HG03097 (cell line): Measurements from ENCODE around the gene ELK3.

ENCODE experiments used
- ATAC-seq: cut with Tn5 transposase; IDR thresholded peaks from one replicate; pipeline ENCODE4 v1.9.1; 2021; ENCODE audit not compliant: unreplicated experiment, low FRiP score

Gene ELK3

DNA sequence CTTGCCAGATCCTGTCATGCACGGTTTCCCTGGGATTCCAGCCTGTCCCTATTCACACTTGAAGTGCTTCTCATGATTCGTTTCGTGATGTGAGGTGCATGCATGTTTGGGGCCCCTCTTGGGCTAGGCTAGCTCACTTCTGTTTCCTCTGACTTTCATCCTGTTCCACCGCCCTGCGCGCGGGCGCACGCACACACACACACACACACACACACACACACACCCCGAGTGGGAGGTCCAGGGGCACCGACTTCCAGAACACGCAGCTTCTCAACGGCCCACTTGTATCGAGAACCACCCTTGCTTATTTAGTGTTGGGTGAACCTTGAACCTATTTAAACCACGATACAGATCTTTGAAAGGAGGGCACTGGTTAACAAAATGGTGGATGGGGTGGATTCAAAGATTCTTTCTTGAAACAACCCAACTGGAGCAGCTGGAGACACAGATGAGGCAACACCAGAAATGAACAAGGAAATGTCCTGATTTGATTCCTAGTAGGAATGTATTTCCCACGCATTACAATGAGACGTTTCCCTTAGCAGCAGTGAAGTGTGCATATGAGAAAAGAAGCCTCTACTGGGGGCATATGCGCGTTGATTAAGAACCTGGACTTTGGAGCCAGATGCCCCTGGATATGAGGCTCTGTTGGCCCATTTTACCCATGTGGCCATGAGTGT lies 16.3 kb downstream of the ELK3 start:
- no peak for ATAC-seq

DNA sequence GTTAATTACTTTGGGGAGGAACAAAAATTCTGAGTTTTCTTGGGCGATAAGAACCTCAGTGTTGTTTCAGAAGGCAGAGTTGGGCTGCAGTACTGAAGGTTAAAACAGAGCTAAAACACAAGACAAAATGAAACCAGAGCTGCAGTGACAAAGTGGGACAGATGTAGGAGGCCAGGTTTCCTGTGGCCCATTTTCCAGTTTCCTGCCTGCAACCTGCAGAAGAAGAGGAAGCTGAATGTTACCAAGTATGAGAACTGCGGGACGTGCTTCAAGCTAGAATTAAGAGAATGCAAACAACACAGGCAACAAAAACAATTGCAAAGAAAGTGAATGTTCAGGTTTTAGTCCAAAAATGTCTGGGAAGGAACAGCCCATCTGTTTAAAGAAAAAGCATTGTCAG lies 17.8 kb downstream of the ELK3 start:
- ATAC-seq: no peak

GRCh38 chr12:96212456-96213375 lies 18.5 kb downstream of the ELK3 start:
- ATAC-seq: no peak

GRCh38 chr12:96213869-96214268 lies 19.7 kb downstream of the ELK3 start:
- ATAC-seq: no peak

- no peak for ATAC-seq
Measured at GRCh38 chr12:96215919-96216273, 21.7 kb downstream of the ELK3 start.

GRCh38 chr12:96218989-96219678 lies 25.0 kb downstream of the ELK3 start:
- no peak for ATAC-seq

DNA sequence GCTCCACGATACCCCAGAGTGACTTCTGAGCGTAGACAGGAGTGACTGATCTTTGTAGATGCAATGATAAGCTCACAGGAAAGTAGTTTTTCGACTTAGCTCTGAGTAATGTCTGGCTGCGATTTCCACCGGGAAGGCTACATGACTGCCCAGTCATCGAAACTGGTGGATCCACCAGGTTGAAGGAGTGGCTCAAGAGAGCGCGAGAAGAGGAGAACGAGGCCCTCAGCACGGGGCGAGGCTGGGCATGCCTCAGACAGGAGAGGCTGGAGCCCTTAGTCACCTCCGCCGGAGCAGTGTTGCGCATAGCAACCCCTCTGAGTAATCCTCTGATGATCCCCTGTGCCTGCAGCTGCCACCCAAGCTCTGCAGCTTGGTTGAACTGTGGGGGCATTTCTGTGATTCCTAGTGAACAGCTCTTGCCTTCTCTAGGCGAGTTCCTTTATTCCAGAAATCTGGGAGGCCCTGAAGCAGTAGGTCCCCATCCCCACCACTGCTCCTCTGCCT lies 25.6 kb downstream of the ELK3 start:
- ATAC-seq: no peak

DNA sequence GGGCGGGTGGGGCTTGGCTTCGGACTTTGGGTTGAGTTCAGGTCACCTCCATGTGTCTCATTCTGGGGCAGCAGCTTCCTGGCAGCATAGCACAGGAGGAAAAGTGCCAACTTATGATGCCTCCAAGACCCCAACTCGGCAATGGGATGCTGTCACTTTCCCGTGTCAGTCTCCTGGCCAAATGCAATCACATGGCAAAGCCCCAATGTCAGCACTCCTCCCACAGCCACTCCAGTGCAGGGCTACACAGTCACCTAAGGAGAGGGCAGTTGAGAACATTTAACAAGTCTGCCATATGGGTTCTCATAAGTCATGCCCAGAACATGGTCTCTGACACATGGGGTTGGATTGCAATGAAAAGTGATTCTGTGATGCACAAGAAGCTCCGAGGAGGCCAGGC lies 26.7 kb downstream of the ELK3 start:
- no peak for ATAC-seq

DNA sequence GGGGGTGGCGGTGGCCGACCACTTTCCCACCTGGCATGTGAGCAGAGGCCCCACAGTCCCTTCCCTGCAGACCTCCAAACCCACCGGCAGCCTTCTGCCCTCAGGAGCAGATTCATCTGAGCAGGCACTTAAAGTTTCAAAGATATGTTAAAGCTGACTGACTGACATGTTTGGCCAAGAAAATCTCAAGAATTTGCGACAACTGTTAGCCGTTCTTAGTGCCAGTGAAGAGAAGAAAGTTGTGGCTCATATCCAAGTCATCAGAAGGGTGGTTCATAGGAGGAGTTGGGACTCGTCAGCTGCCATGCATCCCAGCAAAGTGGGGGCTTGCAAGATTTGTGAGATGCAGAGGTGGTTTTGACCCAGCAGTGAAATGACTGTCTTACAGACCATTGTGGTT lies 27.2 kb downstream of the ELK3 start:
- no peak for ATAC-seq

DNA sequence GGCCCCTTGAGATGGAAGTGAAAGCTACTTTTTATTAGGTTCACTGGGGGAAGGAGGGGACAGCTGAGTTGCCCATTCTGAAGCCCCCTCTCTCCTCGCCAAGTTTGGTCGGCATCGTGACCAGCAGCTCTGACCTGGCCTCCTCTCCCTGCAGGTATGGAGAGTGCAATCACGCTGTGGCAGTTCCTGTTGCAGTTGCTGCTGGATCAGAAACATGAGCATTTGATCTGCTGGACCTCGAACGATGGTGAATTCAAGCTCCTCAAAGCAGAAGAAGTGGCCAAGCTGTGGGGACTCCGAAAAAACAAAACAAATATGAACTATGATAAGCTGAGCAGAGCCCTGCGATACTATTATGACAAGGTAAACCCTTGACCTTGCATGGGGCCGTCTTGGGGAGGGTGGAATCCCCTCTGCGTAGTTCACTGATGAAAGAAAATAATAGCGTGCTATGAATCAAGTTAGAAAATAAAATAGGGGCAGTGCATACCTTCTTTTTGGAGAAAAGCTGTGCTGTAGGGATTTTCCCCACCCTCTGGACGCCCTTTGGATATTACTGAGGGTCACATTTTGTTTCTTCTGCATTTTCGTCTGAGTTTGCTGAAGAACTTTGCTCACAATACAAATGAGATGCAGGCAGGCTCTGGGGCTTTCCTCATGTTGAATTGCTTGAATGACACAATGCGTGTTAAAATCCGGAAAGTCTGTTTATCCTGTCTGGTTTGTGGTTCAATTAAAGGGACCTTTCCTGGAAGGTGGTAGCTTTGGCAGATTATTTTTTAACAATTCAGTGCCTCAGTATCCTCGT lies 29.4 kb downstream of the ELK3 start:
- no peak for ATAC-seq

GRCh38 chr12:96224219-96224615 lies 30.0 kb downstream of the ELK3 start:
- no peak for ATAC-seq

DNA sequence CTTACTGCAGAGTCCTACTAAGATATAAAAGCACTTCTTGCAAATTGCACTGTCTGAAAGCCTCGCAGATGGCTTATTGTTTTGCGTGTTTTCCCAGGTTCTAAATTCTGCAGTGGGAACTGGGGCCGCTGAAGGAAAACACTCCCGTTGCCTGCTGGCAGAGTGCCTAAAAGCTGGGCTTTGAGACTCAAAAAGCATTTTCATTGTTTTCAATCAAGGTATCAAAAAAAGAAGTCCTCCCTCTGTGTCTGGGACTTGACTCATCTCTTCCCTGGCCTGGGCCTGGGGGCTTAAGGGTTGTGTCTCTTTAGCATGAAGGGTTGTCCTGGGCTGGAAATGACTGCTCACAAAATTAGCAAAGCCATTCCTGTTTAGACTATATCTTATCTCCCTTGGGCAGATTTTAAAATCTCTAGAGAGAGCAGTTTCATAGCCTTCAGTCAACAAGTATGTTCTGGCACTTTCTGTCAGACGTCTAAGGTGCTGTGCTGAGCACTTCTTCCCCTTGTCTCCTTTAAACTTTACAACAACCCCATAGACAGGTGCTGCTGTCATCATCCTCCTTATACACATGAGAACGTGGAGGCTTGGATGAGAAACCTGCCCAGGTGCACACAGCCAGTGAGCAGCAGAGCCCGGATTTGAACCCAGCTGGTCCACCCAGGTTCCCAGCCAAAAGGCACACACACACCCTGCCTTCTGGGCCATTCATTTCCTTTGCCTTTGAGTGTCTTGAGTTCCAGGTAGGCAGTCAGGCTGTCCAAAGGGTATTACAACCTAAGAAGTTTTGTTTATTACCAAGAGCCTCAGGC lies 31.1 kb downstream of the ELK3 start:
- ATAC-seq: no peak

- no peak for ATAC-seq
Measured at GRCh38 chr12:96225994-96226399, 31.8 kb downstream of the ELK3 start.

GRCh38 chr12:96226401-96226800 lies 32.2 kb downstream of the ELK3 start:
- ATAC-seq: no peak

- no peak for ATAC-seq
Measured at GRCh38 chr12:96226801-96227348, 32.7 kb downstream of the ELK3 start.

DNA sequence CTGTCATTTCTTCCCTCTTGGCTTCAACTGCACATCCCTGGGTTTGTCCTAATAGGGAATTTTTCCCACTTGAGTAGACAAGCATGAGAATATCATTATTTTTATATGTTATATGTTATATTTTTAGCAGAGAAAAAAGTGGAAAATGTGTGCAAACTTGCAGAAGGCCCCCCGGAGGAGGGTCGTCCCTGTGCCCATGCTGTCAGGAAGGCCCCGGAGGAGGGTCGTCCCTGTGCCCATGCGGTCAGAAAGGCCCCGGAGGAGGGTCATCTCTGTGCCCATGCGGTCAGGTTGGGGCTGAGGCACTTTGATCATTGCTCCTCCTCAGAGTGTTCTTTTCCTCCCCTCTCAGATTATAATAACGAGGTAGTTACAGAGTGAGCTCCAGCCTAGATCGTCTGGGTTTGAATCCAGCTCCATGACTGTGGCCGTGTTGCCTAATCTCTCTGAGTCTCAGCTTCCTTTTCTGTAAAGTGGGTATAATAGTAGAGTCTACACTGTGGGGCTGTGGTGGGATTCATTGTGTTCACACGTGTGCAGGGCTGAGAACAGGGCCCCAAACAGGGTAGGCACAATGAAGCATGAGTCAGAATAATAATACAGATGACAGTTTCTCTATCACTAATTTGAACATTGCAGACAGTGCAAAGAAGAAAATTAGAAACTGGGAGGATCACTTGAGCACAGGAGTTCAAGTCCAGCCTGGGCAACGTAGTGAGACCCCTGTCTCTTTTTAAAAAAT lies 33.4 kb downstream of the ELK3 start:
- no peak for ATAC-seq

GRCh38 chr12:96228566-96229248 lies 34.5 kb downstream of the ELK3 start:
- ATAC-seq: no peak

GRCh38 chr12:96230646-96231045 lies 36.5 kb downstream of the ELK3 start:
- no peak for ATAC-seq
